GM19240 (cell line): ENCODE measurements around the gene KRABD2.
"Not testable (repeated sequence)": the region's sequence is repeated elsewhere in the genome, so short reads cannot be mapped to it uniquely, and the experiment has no call there.

ENCODE experiments used
- DNase-seq: peaks from one replicate; pipeline ENCODE4 v3.0.0; 2011; ENCODE audit warnings: low spot score; ENCODE audit not compliant: insufficient read length

KRABD2 gene

GRCh38 chr17:8360751-8361150 is 15.8 kb downstream of the KRABD2 start:
- no peak for DNase-seq

- no peak for DNase-seq
Observed at GRCh38 chr17:8360260-8360659, 16.2 kb downstream of the KRABD2 start.

- DNase-seq: no peak
Observed at GRCh38 chr17:8359769-8360168, 16.7 kb downstream of the KRABD2 start.

- no peak for DNase-seq
Observed at GRCh38 chr17:8357910-8358309, 18.6 kb downstream of the KRABD2 start.

- DNase-seq: no peak
Observed at GRCh38 chr17:8354236-8354635, 22.3 kb downstream of the KRABD2 start.

DNA sequence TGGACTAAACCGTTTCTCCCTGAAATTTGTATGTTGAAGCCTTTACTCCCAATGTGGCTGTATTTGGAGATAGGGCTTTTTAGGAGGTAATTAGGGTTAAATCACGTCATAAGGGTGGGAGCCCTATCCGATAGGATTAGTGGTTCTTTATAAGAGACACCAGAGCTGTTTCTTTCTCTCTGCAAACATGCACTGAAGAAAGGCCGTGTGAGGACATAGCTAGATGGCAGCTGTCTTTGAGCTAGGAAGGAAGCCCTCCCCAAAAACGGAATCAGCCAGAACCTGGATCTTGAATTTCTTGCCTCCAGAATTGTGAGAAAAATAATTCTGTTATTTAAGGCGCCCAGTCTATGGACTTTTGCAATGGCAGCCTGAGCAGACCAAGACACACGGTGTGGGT is 22.8 kb downstream of the KRABD2 start:
- no peak for DNase-seq

DNA sequence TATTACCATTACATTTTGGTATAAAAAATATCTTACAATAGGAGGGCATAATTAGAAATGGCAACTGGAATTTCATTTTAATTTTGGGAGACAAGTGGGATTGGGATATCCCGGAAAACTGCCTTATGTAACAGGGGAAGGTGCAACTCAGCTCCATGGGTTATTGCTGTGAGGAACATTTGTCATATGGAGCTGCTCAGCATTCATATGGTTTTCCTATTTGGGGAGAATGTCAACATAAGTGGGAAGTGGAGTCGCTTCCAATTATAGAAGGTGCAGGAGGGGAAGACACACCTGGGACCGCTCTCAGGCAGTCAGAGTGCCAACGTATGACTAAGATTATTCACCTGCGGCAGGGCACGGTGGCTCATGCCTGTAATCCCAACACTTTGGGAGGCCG is 26.2 kb downstream of the KRABD2 start:
- no peak for DNase-seq

GRCh38 chr17:8347001-8347400 is 29.5 kb downstream of the KRABD2 start:
- not testable (repeated sequence) for DNase-seq

- no peak for DNase-seq
Observed at GRCh38 chr17:8345951-8346665, 30.4 kb downstream of the KRABD2 start.

GRCh38 chr17:8345052-8345690 is 31.3 kb downstream of the KRABD2 start:
- no peak for DNase-seq

DNA sequence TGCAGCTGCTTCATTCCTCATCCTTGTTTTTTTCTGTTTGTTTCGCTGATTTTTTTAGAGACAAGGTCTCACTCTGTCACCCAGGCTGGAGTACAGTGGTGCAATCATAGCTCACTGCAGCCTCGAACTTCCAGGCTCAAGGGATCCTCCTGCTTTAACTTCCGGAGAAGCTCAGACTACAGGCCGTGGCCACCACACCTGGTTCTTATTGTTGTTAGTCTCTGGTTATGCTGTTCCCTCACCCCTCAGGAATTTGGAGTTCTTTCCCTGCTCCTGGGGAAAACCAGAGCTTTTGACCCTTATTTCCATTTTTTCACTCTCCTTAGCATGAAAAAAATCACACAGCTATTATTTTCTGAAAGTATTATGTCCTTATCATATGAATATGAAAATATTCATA is 35.0 kb downstream of the KRABD2 start:
- DNase-seq: no peak

DNA sequence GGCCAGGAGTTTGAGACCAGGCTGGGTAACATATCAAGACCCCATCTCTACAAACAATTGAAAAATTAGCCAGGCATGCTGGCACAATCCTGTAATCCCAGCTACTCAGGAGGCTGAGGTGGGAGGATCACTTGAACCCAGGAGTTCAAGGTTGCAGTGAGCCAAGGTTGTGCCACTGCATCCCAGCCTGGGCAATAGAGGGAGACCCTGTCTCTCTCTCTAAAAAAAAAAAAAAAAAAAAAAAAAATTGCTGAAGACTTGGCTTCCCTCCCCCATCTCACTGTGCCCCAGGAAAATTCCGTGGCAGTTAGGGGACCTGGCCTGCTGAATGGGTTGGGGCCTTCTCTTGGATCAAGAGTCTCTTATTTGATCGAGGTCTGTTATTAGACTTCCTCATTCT is 37.0 kb downstream of the KRABD2 start, which contains the start of gene ODF4:
Gene ODF4 (plus strand): TSS at position 301 of the 400 bp plus-strand sequence. CDS start 212 bp downstream, outside the sequence.
- no peak for DNase-seq

DNA sequence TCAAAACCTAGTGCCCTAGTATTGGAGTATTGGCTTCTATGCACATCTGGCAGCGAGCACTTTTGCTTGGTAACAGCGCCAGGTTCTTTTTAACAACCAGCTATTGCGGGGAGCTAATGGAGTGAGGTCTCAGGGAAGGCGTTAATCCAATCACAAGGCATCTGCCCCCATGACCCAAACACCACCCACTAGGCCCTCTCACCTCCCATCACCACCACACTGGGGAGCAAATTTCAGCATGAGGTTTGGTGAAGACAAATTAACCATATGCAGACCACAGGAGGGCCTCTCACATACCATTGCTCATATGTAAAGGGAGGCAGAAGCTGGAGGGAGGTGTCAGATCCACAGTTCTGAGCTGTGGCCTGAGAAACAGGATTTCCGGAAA is 37.8 kb downstream of the KRABD2 start:
- no peak for DNase-seq

GRCh38 chr17:8337802-8338752 is 38.4 kb downstream of the KRABD2 start:
- DNase-seq: no peak

- no peak for DNase-seq
Observed at GRCh38 chr17:8333281-8333680, 43.2 kb downstream of the KRABD2 start.

- DNase-seq: no peak
Observed at GRCh38 chr17:8332688-8333087, 43.8 kb downstream of the KRABD2 start.

- no peak for DNase-seq
Observed at GRCh38 chr17:8332128-8332527, 44.4 kb downstream of the KRABD2 start.

GRCh38 chr17:8327303-8327649 is 49.2 kb downstream of the KRABD2 start:
- no peak for DNase-seq
